Ovary (tissue), 9 donors: Measurements from ENCODE around the gene MAP9. TPM values are rescaled to one million over a fixed set of nuclear protein-coding genes. Genes with fewer than 3 reads are reported as not detected.

Experiments
- DNase-seq, 5 donors: peaks; one replicate each; pipeline ENCODE4 v3.0.0-alpha.2; 2019 to 2020
- H3K27ac ChIP-seq, 2 donors: fragments of 200-600 bp; one replicate each; pipeline versions ENCODE4 v1.5.1 to v1.8.0; 2019 to 2022
- H3K27me3 ChIP-seq: fragments of 200-600 bp; one replicate; pipeline ENCODE4 v1.8.0; 2022
- H3K36me3 ChIP-seq: fragments of 200-600 bp; sonication (generic); one replicate; pipeline ENCODE4 v1.5.1; 2019
- H3K4me1 ChIP-seq: one replicate; pipeline ENCODE4 v1.8.1; 2013; ENCODE audit warnings: mild to moderate bottlenecking, moderate library complexity; ENCODE audit not compliant: insufficient read depth
- H3K4me3 ChIP-seq: fragments of 200-600 bp; sonication (generic); one replicate; pipeline ENCODE4 v1.5.1; 2017
- H3K9me3 ChIP-seq, 2 donors: fragments of 200-600 bp in 1 of 2; sonication (generic) in 1 of 2; one replicate each; pipeline versions ENCODE4 v1.5.1 to v1.8.1; 2013 to 2019; ENCODE audit warnings: mild to moderate bottlenecking in 1 of 2, moderate library complexity in 1 of 2
- CTCF ChIP-seq, 3 donors: fragments of 450-650 bp in 2 of 3; fragments of 200-600 bp in 1 of 3; IDR thresholded peaks; one replicate each; pipeline versions ENCODE4 v1.5.1 to v1.8.0; 2016 to 2022; ENCODE audit warnings: antibody characterized with exemption in 3 of 3, mild to moderate bottlenecking in 1 of 3
- EP300 ChIP-seq: sonication (generic); formaldehyde crosslinking; IDR thresholded peaks from one replicate; pipeline ENCODE4 v1.6.1; 2017; ENCODE audit warnings: antibody characterized with exemption
- POLR2A ChIP-seq: fragments of 450-650 bp; IDR thresholded peaks from one replicate; pipeline ENCODE4 v1.6.1; 2017; ENCODE audit warnings: antibody characterized with exemption, mild to moderate bottlenecking, moderate library complexity
- WGBS, 3 donors: extraction: QIAGEN DNeasy Blood & Tissue Kit in 1 of 3; methylation state at CpG; one replicate each; pipeline versions ENCODE4 v1.1.5 to v1.1.7; 2013 to 2017; 5-methylcytosine and 5-hydroxymethylcytosine counted together
- intact Hi-C, 4 donors: fragments of 100-400 bp; cut with DNase I; formaldehyde crosslinking; loops; one replicate each; pipeline versions ENCODE4 v1.11.0 to v1.15.1; 2022 to 2023
- polyA plus RNA-seq, 2 donors: library from polyadenylated mRNA; stranded (reverse); fragments of 200-250 nt in 1 of 2; fragments of 350-450 nt in 1 of 2; fragmentation: Illumina TruSeq in 1 of 2; extraction: RNeasy Lipid Tissue Mini Kit (QIAGEN cat#74804) in 1 of 2; gene quantifications; one replicate each; pipeline ENCODE4 v1.2.3, GENCODE V29; 2013 to 2014
- total RNA-seq, 7 donors: library from RNA; depleted of rRNA in 2 of 7; stranded (reverse); fragments of >200 nt in 2 of 7; fragmentation: NEBNext Ultra II Directional in 3 of 7; extraction: Animal tissue kit (Norgen Biotek cat#: 25700) in 3 of 7; gene quantifications; one replicate each; pipeline versions ENCODE4 v1.1.0 to v1.2.4, GENCODE V29; 2016 to 2023
- donor health status: DM: no; HTN: no; CAD: no; lungs with moderate emphysema.
- donor health status: DM: no; HTN: no; CAD: no.
- donor health status: Bipolar disorder and iron deficiency.
- donor health status: DM: yes; HTN: yes; CAD: no.
- donor health status: DM: no; HTN: no; CAD: no.
- donor health status: DM: yes; HTN: yes; CAD: no.

Gene MAP9
- total and polyA plus RNA-seq, 9 donors: 1.9 to 13.3 (median 8.7) TPM

- H3K4me1 ChIP-seq: no peaks in the 10 kb centered on the region
- intact Hi-C loops: loop anchor here in 1 of 4 donors (10.0 kb wide), 1 partner anchor 531 kb away; no protein-coding TSS in a partner anchor
Observed at GRCh38 chr4:155413451-155413850, 36.7 kb upstream of the MAP9 start.

GRCh38 chr4:155411546-155411945 lies 34.8 kb upstream of the MAP9 start:
- Histone ChIP-seq H3K4me3 (no peak overlapping the region), H3K36me3 (no peaks in the 10 kb centered on the region), H3K27me3 (no peaks in the 10 kb centered on the region), H3K9me3 (no peaks in the 10 kb centered on the region), H3K27ac (no peak overlapping the region), H3K4me1 (no peaks in the 10 kb centered on the region)
- TF ChIP-seq EP300: no peak
- intact Hi-C loops: loop anchor here in 1 of 4 donors (10.0 kb wide), 1 partner anchor 533 kb away; no protein-coding TSS in a partner anchor
- WGBS, 3 donors: 90 to 97% (median 96%) methylated on average over 2 of the region's 2 CpGs
- no peak for DNase-seq

More at GRCh38 chr4:155413451-155413850, 36.7 kb upstream of the MAP9 start:
- H3K9me3 ChIP-seq: no peaks in the 10 kb centered on the region
- WGBS, 3 donors: 86 to 97% (median 91%) methylated on average over 1 of the region's 1 CpG
- no peaks in the 10 kb centered on the region for H3K27me3 ChIP-seq
- no peak overlapping the region for H3K4me3 ChIP-seq
- no peak for DNase-seq
- H3K36me3 ChIP-seq: no peaks in the 10 kb centered on the region
- H3K27ac ChIP-seq: no peak overlapping the region
- TF ChIP-seq EP300: no peak
- TF ChIP-seq POLR2A: no peak
- no peak for TF ChIP-seq CTCF (IDR thresholded peaks at IDR 0.05)

- intact Hi-C loops: no loop called here
Observed at GRCh38 chr4:155408796-155409195, 32.0 kb upstream of the MAP9 start.

GRCh38 chr4:155407480-155407879 lies 30.7 kb upstream of the MAP9 start:
- WGBS, 3 donors: 2 to 8% (median 6%) methylated on average over 1 of the region's 1 CpG
- intact Hi-C loops: no loop called here
- H3K27ac ChIP-seq: no peak overlapping the region
- DNase-seq: no peak
- H3K4me1 ChIP-seq: no peaks in the 10 kb centered on the region
- no peaks in the 10 kb centered on the region for H3K27me3 ChIP-seq
- H3K9me3 ChIP-seq: no peaks in the 10 kb centered on the region
- H3K36me3 ChIP-seq: no peaks in the 10 kb centered on the region
- TF ChIP-seq POLR2A (no peak), EP300 (no peak), CTCF (IDR thresholded peaks at IDR 0.05) (no peak)
- no peak overlapping the region for H3K4me3 ChIP-seq

More at GRCh38 chr4:155408796-155409195, 32.0 kb upstream of the MAP9 start:
- Histone ChIP-seq H3K9me3 (no peaks in the 10 kb centered on the region), H3K36me3 (no peaks in the 10 kb centered on the region), H3K27ac (no peak overlapping the region), H3K4me3 (no peak overlapping the region), H3K4me1 (no peaks in the 10 kb centered on the region), H3K27me3 (no peaks in the 10 kb centered on the region)
- 80 to 89% (median 81%) methylated on average over 1 of the region's 1 CpG for WGBS, 3 donors
- TF ChIP-seq CTCF (IDR thresholded peaks at IDR 0.05) (no peak), EP300 (no peak), POLR2A (no peak)
- DNase-seq: no peak

- Histone ChIP-seq H3K9me3 (no peaks in the 10 kb centered on the region), H3K4me3 (no peak overlapping the region), H3K4me1 (no peaks in the 10 kb centered on the region), H3K27me3 (no peaks in the 10 kb centered on the region), H3K36me3 (no peaks in the 10 kb centered on the region), H3K27ac (no peak overlapping the region)
- DNase-seq: no peak
- intact Hi-C loops: no loop called here
- 11 to 14% (median 12%) methylated on average over 2 of the region's 2 CpGs for WGBS, 3 donors
- TF ChIP-seq CTCF (IDR thresholded peaks at IDR 0.05) (no peak), POLR2A (no peak), EP300 (no peak)
Observed at GRCh38 chr4:155405059-155405458, 28.3 kb upstream of the MAP9 start.
